ENCODE measurements around the gene MTTP.

The MTTP gene

GRCh38 chr4:99642725-99643489 is 68.3 kb downstream of the MTTP start:
- no peak for DNase-seq (ENCODE audit: low read depth)

- DNase-seq (ENCODE audit: low read depth) = no peak
Measured at GRCh38 chr4:99644453-99644852, 69.8 kb downstream of the MTTP start.

DNA sequence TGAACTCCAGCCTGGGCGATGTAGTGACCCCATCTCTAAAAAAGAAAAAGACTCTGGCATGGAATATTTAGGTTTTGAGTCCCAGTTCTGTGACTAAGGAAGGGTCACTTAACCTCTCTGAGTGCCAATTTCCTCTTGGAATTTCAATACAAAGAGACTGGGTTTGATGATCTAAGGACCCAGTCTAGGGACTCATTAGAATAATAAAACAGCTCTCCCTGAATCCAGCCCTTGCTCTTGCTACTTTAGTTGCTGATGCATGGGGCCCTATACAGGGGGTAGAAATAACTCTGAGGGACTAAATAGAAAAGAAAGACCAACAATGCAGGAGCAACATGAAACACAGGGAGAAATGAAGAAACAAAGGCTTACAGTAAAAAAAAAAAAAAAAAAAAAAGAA is 70.4 kb downstream of the MTTP start:
- DNase-seq (ENCODE audit: low read depth) = no peak

DNA sequence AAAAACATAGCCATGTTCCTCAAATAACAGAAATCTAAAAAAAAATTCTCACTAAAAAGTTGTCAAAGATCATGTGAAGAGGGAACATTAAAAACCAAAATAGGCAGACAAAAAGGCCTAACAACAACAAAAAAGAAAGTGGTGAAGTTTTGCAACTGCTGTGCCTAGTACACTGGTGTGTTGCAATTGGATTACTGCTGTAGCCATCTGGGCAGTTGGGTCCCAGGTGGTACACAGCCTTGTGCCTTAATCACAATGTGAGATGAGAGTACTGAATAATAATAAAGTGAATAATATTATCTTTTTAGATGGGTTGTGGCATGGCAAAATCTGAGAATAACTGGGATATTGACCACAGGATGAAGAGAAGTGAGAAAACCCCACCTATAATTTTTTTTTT is 71.0 kb downstream of the MTTP start:
- no peak for DNase-seq (ENCODE audit: low read depth)

DNA sequence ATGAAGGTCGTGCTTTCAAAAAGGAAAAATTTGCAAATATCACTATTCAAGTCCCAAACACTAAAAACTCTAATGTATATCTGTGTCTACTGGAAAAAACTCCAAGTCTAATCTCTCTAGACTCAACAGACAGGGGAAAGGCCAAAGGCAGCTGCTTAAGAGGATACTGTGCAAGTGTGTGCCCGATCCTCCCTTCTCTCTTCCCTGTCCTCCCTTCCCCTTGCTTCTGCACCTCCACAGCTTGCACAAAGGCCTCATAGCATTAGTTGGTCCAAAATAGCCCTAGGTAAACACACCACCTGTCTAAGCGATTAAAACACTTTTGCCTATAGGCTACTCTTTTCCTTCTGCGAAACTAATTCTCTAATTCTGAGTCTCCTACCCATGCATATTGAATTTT is 72.4 kb downstream of the MTTP start:
- DNase-seq (ENCODE audit: low read depth) = no peak

DNA sequence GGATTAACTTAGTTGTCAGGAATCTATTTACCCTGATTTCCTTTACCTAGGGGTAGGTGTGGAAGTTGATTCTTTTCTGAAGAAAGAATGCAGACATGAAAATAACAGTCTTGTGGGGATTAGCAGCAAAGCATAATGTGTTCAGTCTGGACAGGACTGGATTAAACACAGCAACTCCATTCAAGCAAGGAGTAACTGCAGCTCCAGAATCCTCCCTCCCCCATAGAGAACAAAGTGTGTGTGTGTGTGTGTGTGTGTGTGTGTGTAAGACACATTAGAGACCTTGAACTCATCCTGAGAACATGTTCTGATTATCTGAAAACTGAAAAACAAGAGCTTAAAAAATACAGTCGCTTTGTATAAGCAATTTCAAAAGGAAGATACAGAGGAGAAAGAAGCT is 73.7 kb downstream of the MTTP start:
- no peak for DNase-seq (ENCODE audit: low read depth)

DNA sequence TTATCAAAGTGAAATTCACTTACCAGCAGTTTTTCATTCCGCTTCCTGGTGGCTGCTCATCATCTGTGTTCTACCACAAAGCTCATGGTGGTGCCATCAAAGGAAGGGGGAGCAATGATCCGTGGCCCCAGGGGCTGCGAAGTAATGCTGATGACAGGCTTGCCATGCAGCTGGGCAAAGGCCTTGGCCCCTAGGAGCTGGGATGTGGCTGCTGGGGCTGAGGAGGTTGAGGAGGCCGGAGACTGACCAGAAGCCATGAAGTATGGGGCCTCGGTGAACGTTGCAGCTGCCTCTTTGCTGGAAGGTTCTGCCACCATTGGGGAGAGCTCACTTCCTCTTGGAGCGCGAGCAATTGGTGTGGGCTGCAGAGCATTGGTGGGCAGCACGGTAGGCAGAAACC is 74.6 kb downstream of the MTTP start:
- no peak for DNase-seq (ENCODE audit: low read depth)

DNA sequence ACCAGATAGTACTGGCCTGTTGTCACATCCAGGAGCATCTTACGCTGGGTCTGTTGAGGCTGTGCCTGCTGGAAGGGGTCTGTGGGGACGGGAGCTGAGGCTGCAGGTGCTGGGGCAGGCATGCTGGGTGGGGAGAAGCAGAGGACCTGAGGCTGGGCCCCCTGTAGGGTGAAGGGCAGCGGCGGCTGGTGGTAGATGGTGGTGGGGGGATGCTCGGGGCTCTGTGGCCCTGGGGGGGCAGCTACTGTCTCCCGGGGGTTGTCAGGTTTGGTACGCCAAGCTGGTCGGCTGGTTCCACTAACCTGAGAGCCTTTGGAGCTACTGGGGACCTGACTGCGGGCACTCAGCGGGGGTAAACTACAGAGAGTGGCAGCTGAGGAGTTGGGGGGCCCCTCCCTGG is 75.2 kb downstream of the MTTP start:
- DNase-seq (ENCODE audit: low read depth) = no peak

- no peak for DNase-seq (ENCODE audit: low read depth)
Measured at GRCh38 chr4:99651016-99651769, 76.6 kb downstream of the MTTP start.

DNA sequence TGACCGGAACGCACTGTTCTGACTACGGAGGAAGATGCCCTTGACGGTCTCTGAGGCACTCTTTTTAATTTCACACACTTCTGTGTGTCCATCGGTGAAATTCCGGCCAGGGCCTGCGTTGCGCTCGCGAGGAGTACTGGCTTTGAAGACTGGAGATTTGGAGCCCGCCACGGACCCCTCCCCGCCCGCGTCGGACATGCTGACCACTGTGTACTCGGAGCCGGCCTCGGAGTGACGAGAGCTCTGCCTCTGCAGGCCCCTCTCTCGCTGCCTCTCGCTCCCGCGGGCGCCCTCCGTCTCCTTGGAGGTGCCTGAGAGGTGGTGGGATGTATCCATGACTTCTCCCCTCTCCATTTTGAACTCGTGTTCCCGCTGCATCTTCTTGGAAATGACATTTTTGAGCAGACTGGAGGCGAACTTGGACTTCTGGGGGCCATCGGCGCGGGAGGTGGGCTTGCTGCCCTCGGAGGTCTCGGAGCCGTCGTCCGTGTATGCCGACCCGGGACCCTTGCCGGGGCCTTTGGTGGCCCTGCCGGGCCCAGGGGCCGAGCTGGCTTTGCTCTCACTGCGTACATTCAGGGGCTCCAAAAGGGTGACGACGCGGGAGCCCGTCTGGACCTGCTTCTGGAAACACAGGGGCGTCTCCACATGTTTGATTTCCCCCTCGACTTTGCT is 77.3 kb downstream of the MTTP start:
- DNase-seq (ENCODE audit: low read depth) = no peak

DNA sequence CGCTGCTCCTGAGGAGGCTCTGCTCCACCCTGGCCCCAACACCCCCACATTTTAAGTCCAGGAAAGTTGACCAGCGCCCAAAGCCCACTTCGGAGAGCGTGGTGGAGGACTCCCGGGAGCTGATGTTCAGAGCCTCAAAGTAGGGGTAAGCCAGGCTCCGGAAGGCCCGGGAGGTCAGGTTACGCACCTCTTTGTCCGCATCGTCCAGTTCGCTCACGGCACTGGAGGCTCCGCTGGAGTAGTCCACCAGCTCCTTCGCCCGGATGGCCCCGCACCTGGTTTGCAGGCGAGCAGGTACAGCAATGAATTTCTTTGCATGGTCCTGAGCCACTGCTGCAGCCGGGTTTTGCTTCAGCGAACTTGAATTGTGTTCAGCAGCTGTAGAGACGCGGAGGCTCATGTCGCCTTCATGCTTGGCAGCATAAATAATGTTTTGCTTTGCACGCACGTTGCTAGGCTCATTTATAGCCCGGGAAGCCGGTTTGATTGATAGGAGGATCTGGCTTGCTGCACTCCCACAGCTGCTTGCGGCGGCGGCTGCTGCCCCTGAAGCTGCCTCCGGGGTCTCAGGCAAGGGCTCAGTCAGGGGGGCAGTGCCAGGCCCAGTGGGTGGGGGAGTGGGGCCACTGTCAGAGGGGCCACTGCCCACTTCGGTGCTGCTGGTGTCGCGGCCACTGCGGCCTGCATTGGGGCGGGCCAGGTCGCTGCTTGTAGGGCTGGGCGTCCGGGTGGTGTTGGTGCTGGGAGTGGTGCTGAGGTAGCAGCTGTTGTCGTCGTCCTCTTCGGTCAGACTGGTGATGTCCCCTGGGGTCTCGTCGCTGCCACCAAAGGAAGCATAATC is 78.2 kb downstream of the MTTP start:
- no peak for DNase-seq (ENCODE audit: low read depth)

DNA sequence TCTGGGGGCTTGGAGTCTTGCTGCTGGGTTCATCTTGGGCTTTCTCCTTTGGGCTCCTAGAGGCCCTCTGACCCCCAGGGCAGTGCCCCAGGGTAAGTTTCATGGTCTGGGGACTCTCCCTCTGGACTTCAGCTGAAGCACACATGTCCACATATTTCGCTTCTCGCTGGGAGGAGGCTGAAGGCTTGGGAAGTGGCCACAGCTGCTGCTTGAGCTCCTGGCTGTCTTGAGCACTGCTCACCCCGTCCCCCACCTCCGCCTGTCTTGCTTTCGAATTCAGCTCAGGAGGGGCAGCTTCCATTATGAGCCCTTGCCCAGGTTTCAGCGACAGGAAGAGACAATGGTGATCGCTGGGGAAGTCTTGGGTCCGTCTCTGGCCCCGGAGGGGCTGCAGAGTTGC is 79.3 kb downstream of the MTTP start:
- no peak for DNase-seq (ENCODE audit: low read depth)

- DNase-seq (ENCODE audit: low read depth) = no peak
Measured at GRCh38 chr4:99654361-99654761, 79.7 kb downstream of the MTTP start.

- DNase-seq (ENCODE audit: low read depth) = no peak
Measured at GRCh38 chr4:99655308-99656081, 80.9 kb downstream of the MTTP start.

- no peak for DNase-seq (ENCODE audit: low read depth)
Measured at GRCh38 chr4:99657798-99658197, 83.2 kb downstream of the MTTP start, which contains the start of gene C4orf54. TSS of gene C4orf54 (minus strand) at chr4:99657828. CDS start at chr4:99654648, 3,180 bp downstream.

GRCh38 chr4:99658666-99659065 is 84.0 kb downstream of the MTTP start:
- DNase-seq (ENCODE audit: low read depth) = no peak

DNA sequence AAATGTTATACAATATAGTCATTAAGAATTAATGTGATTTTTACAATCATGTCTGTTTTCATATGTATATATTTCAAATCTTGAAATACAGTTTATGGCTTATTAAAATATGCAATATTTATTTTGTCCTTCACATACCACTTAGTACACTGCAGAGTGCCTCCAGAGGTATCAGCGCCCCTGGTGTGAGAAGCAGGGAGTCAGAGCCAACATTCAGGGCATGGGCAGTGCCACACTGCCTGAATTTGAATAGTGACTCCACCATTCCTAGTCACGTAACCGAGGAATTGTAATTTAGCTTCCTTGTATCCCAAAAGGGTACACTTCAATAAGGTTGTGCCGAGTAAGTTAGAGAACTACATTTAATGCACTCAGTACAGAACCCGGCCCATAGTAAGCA is 87.3 kb downstream of the MTTP start:
- no peak for DNase-seq (ENCODE audit: low read depth)

GRCh38 chr4:99664716-99665115 is 90.1 kb downstream of the MTTP start:
- DNase-seq (ENCODE audit: low read depth) = no peak

DNA sequence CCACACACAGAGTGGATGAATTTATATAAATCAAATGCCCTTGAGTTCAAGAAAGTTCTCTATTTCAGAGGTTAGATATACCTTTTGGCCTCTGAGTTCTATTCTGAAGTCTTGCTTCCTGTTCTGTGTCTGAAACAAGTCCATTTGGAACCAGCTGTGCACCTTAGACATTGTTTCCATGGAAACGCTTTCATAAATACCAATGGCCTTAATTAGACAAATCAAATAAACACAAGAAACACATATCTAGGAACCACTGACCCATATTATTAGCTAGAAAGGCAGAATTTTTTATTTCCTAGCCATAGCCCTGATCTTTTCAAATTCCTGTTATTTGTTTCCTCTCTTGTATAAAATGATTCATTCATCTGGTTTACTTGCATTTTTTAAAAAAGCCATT is 91.4 kb downstream of the MTTP start:
- no peak for DNase-seq (ENCODE audit: low read depth)

- no peak for DNase-seq (ENCODE audit: low read depth)
Measured at GRCh38 chr4:99668472-99668871, 93.8 kb downstream of the MTTP start.

GRCh38 chr4:99669084-99669483 is 94.5 kb downstream of the MTTP start:
- DNase-seq (ENCODE audit: low read depth) = no peak
